H7 (cell line): ENCODE results near the gene KCNMB4. TPM values are rescaled to one million over a fixed set of nuclear protein-coding genes. Genes with fewer than 3 reads are reported as not detected.

Experiments
- DNase-seq: peaks from one replicate; pipeline ENCODE4 v3.0.0; 2012
- H3K27me3 ChIP-seq: 2 replicates; pipeline ENCODE4 v1.6.0; 2011; ENCODE audit warnings: mild to moderate bottlenecking, low read length; ENCODE audit not compliant: control insufficient read depth, insufficient read depth
- H3K36me3 ChIP-seq: replicated peaks from 2 replicates; pipeline ENCODE4 v1.5.1; 2011; ENCODE audit warnings: low read length; ENCODE audit not compliant: control insufficient read depth, insufficient read depth
- H3K4me3 ChIP-seq: 2 replicates; pipeline ENCODE4 v1.5.1; 2011; ENCODE audit warnings: low read depth, mild to moderate bottlenecking, control low read depth, low read length, moderate library complexity; ENCODE audit not compliant: insufficient read depth
- total RNA-seq: library from RNA; depleted of rRNA; stranded (reverse); fragments of >200 nt; shearing (Covaris generic); gene quantifications from 2 replicates; pipeline ENCODE4 v1.2.3, GENCODE V29; 2014; rRNA removed

The KCNMB4 gene, protein sequence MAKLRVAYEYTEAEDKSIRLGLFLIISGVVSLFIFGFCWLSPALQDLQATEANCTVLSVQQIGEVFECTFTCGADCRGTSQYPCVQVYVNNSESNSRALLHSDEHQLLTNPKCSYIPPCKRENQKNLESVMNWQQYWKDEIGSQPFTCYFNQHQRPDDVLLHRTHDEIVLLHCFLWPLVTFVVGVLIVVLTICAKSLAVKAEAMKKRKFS
- 22.2 and 24.0 TPM in 2 replicates for total RNA-seq

DNA sequence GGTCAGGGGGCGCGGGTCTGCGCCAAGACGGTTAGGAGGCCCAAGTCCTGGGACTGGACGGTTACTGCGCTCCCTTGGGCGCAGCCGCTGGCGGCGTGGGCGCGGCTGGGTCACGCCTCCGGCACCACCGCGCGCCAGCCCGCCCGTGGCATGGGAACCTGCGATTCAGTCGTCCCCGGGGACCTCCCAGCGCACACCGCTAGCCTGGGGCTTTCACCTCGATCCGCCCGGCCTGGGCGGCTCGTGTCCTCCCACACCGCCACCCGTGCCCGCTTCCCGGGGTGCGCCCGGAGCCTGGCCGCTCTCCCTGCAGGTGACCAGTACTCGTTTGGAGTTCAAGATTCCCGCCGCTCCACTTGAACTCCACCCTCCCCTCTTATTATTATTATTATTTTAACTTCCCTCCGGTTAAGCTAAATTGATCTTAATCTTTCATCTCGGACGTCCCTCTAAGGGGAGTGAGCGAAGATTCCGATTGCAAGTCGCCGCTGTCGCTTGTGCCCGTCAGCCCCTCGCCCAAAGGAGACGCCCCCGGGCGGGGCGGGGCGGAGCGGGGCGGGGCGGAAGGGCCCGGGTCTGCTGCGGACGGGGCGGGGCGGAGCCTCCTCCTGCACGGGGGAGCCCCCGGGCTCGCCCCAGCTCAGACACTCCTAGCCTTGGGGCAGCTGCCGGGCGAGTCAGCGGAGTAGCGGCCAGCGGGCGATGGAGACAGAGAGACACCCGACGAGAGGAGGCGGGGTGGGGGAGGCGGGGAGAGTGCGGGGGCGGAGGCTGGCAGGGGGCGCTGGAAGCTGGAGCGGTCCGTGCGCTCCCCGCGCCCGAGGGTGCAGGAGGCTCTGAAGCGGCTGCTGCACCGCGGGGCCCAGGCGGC is at the start of gene KCNMB4:
Gene KCNMB4, plus strand, starts transcription at position 643 of the 871 bp plus-strand sequence. CDS start 445 bp downstream, outside the sequence.
- no peaks in the 10 kb centered on the region for H3K36me3 ChIP-seq
- H3K27me3 ChIP-seq: no peaks in the 10 kb centered on the region
- peak within 1 kb of the TSS; percentile 89 for H3K4me3 ChIP-seq
- DNase-seq: peak; percentile 97

DNA sequence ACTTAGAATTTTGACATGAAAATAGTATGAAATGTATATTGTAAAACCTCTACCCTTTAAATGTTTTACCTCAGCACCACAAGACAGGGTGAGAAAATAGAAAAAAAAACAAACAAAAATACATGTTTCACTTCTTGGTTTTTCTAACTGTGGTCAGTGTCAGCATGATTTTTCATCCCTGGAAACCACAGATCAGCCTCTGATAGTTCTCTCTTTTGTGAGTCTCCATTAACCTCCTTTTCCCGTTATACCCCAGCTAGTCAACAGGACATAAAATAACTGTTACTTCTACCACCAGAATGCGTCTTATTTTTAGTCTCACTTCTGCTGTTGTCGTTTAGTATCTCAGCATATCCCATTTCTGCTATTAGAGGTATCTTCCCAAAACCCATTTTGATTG is 48.3 kb upstream of the KCNMB4 start:
- H3K4me3 ChIP-seq: no peak overlapping the region
- no peak for DNase-seq
- no peaks in the 10 kb centered on the region for H3K36me3 ChIP-seq
- no peaks in the 10 kb centered on the region for H3K27me3 ChIP-seq

DNA sequence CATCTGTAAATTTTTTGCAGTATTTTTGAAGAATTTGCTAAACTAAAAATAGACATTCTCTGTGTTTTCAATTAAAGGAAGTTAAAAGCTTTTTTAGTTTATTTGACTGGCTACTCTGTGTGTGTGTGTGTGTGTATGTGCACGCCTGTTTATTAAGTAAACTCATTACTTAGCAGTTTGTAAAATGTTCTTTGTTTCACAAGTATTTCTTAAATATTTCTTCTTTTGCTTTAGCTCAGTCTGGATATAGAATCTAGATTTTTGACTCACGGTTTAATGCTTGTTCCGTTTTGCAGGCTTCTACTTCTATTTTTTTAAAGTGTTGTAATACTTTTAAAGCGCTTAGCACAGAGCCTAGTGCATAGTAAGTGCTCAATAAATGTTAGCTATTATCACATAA is 46.5 kb upstream of the KCNMB4 start:
- Histone ChIP-seq H3K27me3 (no peaks in the 10 kb centered on the region), H3K36me3 (no peaks in the 10 kb centered on the region), H3K4me3 (no peak overlapping the region)
- no peak for DNase-seq

DNA sequence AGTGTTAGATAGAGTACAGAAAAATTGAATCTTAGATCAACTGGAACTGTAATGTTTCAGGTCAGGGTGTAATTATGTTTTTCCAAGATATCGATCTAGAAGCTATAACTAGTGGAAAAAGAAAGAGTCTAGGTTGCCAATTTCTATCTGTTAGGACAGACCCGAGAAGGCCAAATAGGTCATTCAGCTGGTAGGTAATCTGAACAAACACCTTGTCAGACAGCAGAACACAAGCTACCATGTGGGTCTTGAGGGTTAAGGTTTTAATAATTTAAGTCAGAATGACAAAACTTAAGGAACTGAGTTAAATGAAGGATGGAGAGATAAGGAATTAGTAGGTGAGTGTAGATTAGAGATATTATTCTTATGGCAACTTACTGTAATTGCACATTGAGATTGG is 44.9 kb upstream of the KCNMB4 start:
- Histone ChIP-seq H3K27me3 (no peaks in the 10 kb centered on the region), H3K36me3 (no peaks in the 10 kb centered on the region), H3K4me3 (no peak overlapping the region)
- DNase-seq: no peak

DNA sequence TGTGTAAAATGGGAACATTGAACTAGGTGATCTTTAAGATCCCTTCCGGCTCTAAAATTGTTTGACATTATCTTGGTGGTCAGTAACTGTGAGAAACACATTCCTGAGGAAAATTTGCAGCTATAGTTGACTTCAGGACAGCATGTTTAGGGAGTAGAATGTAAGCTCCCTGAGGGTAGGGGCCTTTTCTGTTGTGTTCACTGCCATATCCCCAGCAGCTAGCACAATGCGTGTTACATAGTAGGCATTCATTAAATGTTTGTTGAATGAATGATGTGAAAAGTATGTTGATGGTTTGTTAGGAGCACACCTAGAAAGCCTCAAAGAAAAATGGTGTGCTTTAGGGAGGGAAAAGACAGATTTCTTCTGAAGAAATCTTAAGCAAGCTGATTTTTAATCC is 38.5 kb upstream of the KCNMB4 start:
- no peak overlapping the region for H3K4me3 ChIP-seq
- no peak for DNase-seq
- no peaks in the 10 kb centered on the region for H3K27me3 ChIP-seq
- no peaks in the 10 kb centered on the region for H3K36me3 ChIP-seq

DNA sequence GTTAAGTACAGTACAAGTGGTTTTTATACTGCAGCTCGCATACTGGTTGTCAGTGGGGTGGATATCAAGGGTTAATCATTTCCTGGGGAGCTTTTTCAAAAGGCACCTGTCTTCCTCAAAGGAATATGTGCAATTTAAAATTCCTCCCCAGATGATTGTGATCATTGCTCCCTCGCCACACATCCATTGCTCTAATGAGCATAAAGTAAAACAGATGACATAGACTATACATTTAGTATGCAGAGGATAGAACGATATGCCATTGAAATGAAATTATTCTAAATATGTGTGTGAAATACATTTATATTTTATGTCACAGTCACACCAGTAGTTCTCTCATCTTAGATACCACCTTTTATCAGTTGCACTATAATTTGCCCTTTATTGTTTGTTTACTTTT is 36.4 kb upstream of the KCNMB4 start:
- no peaks in the 10 kb centered on the region for H3K27me3 ChIP-seq
- no peaks in the 10 kb centered on the region for H3K36me3 ChIP-seq
- no peak overlapping the region for H3K4me3 ChIP-seq
- no peak for DNase-seq

DNA sequence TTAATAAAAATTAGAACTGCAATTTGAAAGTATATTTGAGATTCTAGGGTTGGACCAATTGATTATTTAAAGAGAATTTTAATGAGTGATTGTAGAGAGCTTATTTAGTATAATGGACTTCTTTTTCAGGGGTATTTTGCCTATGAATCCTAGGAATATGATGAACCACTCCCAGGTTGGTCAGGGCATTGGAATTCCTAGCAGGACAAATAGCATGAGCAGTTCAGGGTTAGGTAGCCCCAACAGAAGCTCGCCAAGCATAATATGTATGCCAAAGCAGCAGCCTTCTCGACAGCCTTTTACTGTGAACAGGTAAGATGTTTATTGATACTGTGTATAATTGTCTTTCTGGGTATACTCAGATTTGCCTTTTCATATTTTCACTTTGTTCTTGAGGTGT is 35.9 kb upstream of the KCNMB4 start:
- Histone ChIP-seq H3K4me3 (no peak overlapping the region), H3K27me3 (no peaks in the 10 kb centered on the region), H3K36me3 (no peaks in the 10 kb centered on the region)
- DNase-seq: no peak

DNA sequence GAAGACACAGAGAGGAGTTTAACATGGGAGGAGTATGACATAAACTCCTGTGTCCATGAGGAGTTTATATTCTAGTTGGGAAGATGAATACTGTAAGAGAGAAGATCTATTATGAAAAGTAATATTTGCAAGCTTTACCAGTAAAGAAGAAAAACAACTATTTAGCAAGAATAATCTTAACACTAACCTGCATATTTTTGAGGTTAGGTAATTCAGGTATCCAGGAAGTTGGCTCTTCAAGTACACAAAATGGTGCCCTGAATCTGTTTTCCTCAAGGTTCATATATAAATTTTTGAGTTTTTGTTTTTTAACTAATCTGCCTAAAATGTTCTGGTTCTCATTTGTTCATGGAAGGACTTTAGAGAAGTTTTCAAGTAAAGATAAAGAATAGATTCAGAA is 33.9 kb upstream of the KCNMB4 start:
- Histone ChIP-seq H3K36me3 (no peaks in the 10 kb centered on the region), H3K27me3 (no peaks in the 10 kb centered on the region), H3K4me3 (no peak overlapping the region)
- DNase-seq: no peak

DNA sequence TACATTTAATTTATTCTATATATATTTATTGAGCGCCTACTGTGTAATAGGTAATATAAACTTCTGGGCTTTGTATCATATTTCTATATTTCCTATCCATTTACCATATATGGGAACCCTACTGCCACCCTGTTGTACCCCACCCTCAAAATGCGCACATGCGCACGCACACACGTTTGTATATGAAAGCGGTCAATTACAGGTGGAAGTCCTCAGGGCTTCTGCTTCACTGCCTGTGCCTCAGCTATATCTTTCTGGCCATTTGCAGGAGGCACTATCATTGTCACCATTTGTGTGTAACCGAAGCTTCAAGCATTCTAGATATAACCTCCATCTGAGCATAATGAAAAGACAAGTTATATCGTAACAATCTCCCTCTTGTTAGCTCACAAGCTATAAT is 31.3 kb upstream of the KCNMB4 start:
- H3K4me3 ChIP-seq: no peak overlapping the region
- no peak for DNase-seq
- H3K36me3 ChIP-seq: peaks cover 8% of the 10 kb centered on the region
- no peaks in the 10 kb centered on the region for H3K27me3 ChIP-seq

DNA sequence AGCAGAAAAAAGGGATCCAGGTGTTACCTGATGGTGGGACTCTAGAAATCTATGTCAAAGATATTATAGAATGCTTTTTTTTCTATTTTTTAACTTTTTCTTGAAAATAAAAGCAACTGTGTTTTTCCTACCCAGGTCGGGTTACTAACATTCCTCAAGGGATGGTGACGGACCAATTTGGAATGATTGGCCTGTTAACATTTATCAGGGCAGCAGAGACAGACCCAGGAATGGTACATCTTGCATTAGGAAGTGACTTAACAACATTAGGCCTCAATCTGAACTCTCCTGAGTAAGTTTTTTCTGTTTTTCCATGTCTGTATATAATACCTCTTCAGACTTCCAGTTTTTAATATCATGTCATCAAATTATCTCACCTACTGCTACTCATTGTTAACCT is 27.6 kb upstream of the KCNMB4 start:
- no peak overlapping the region for H3K4me3 ChIP-seq
- DNase-seq: no peak
- H3K27me3 ChIP-seq: no peaks in the 10 kb centered on the region
- peaks cover 11% of the 10 kb centered on the region for H3K36me3 ChIP-seq

DNA sequence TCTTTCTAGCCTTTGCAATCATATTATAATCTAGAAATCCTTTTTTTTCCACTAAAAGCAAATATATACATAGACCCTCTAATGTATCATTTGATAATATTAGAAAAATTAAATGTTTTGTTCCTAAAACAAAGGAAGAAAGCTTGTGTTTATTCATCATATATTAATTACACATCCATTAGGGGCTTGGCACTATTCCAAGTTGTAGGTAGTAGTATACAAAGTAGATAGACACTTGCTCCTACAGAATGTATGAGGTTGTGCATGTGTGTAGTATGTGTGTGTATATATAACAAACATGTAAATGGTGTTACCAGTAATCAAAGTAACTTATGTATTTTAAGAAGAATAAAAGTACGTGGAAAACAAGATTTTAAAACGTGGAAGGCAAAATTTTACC is 15.0 kb upstream of the KCNMB4 start:
- H3K27me3 ChIP-seq: no peaks in the 10 kb centered on the region
- H3K4me3 ChIP-seq: no peak overlapping the region
- DNase-seq: no peak
- peaks cover 2% of the 10 kb centered on the region for H3K36me3 ChIP-seq

DNA sequence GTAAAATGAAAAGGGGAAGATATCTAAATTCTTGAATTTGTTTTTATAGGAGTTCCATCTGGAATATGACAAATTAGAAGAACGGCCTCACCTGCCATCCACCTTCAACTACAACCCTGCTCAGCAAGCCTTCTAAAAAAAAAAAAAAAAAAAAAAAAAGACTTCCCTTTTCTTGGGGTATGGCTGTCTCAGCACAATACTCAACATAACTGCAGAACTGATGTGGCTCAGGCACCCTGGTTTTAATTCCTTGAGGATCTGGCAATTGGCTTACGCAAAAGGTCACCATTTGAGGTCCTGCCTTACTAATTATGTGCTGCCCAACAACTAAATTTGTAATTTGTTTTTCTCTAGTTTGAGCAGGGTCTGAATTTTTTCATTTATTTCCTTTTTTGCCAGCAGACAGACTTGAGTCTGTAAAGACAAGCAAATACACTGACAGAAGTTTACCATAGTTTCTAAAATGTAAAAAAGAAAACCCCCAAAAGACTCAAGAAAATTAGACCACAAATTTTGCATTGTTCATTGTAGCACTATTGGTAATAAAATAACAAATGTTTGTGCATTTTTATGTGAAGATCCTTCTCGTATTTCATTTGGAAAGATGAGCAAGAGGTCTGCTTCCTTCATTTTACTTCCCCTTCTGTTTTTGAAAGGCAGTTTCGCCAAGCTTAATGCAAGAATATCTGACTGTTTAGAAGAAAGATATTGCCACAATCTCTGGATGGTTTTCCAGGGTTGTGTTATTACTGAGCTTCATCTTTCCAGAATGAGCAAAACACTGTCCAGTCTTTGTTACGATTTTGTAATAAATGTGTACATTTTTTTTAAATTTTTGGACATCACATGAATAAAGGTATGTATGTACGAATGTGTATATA is 12.1 kb upstream of the KCNMB4 start:
- no peak for DNase-seq
- peaks cover 2% of the 10 kb centered on the region for H3K36me3 ChIP-seq
- no peaks in the 10 kb centered on the region for H3K27me3 ChIP-seq
- no peak overlapping the region for H3K4me3 ChIP-seq

DNA sequence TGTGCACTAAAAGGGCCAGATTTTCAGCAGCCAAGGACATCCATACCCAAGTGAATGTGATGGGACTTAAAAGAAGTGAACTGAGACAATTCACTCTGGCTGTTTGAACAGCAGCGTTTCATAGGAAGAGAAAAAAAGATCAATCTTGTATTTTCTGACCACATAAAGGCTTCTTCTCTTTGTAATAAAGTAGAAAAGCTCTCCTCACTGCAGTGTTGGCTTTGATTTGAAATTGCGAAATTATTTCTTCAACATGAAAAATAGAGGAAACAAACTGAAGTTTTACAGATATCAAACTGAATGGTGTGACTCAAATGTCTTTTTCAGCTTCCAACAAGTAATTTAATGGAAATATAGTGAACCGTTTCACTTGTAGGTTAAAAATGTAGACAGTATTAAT is 11.3 kb upstream of the KCNMB4 start:
- no peak for DNase-seq
- Histone ChIP-seq H3K4me3 (no peak overlapping the region), H3K36me3 (peaks cover under 1% of the 10 kb centered on the region), H3K27me3 (no peaks in the 10 kb centered on the region)

DNA sequence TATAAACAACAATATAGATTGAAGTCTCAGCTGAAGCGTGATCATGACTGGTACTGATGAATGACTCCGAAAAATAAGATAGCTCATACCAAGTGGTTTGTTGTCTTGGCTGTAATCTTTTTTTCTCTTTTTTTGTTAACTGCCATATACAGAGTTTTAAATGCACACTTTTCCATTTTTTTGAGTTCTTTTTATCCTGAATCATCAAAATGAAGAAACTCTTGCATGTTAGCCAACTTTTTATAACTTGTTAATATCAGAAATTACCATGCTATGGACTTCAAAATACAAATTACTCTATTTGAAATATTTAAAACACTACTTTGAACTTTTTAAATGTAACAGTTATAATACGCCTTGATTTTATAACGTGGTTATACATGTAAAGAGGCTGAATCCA is 10.1 kb upstream of the KCNMB4 start:
- H3K4me3 ChIP-seq: no peak overlapping the region
- no peaks in the 10 kb centered on the region for H3K36me3 ChIP-seq
- DNase-seq: no peak
- no peaks in the 10 kb centered on the region for H3K27me3 ChIP-seq
